Fibroblast of lung (primary cell): ENCODE measurements around the gene DUOX2. TPM values are rescaled to one million over a fixed set of nuclear protein-coding genes. Genes with fewer than 3 reads are reported as not detected.

ENCODE experiments used
- DNase-seq, 2 donors: peaks; one replicate each; pipeline versions ENCODE4 v3.0.0 to v3.0.0-alpha.2; 2010; ENCODE audit warnings: low read depth in 2 of 2
- H2AFZ ChIP-seq: 2 replicates; pipeline ENCODE4 v1.5.1; 2012; ENCODE audit warnings: low read length, control low read depth, inconsistent platforms
- H3K27ac ChIP-seq: 2 replicates; pipeline ENCODE4 v1.5.1; 2011; ENCODE audit warnings: low read length, control low read depth; ENCODE audit not compliant: insufficient read depth
- H3K27me3 ChIP-seq: 2 replicates; pipeline ENCODE4 v1.5.1; 2011; ENCODE audit warnings: mild to moderate bottlenecking, low read length; ENCODE audit not compliant: control insufficient read depth, insufficient read depth
- H3K36me3 ChIP-seq: 2 replicates; pipeline ENCODE4 v1.5.1; 2011; ENCODE audit warnings: low read length; ENCODE audit not compliant: control insufficient read depth, insufficient read depth
- H3K4me1 ChIP-seq: 2 replicates; pipeline ENCODE4 v1.5.1; 2011; ENCODE audit warnings: low read length; ENCODE audit not compliant: control insufficient read depth, insufficient read depth; ENCODE audit errors: extremely low read depth
- H3K4me2 ChIP-seq: 2 replicates; pipeline ENCODE4 v1.5.1; 2011; ENCODE audit warnings: low read length, control low read depth; ENCODE audit not compliant: insufficient read depth; ENCODE audit errors: extremely low read depth
- H3K4me3 ChIP-seq, 4 experiments: fragments of 200-600 bp in 1 of 4; sonication (generic) in 1 of 4; replicated peaks in 1 of 4; 2 replicates each; pipeline ENCODE4 v1.5.1; 2011 to 2016; ENCODE audit warnings: low read length in 4 of 4, low read depth in 3 of 4, mild to moderate bottlenecking in 3 of 4, control low read depth in 2 of 4, inconsistent platforms in 1 of 4, mixed read lengths in 1 of 4; ENCODE audit not compliant: insufficient read depth in 1 of 4; ENCODE audit errors: control extremely low read depth in 1 of 4
- H3K79me2 ChIP-seq: 2 replicates; pipeline ENCODE4 v1.5.1; 2012; ENCODE audit warnings: mild to moderate bottlenecking, low read length, inconsistent platforms; ENCODE audit not compliant: control insufficient read depth, insufficient read depth
- H3K9ac ChIP-seq: 2 replicates; pipeline ENCODE4 v1.5.1; 2011; ENCODE audit warnings: mild to moderate bottlenecking, low read length, control low read depth; ENCODE audit not compliant: insufficient read depth
- H3K9me3 ChIP-seq: 2 replicates; pipeline ENCODE4 v1.5.1; 2012; ENCODE audit warnings: low read depth, low read length; ENCODE audit not compliant: control insufficient read depth, insufficient read depth
- H4K20me1 ChIP-seq: 2 replicates; pipeline ENCODE4 v1.5.1; 2011; ENCODE audit warnings: low read length; ENCODE audit not compliant: control insufficient read depth, insufficient read depth; ENCODE audit errors: extremely low read depth
- EZH2 ChIP-seq: IDR thresholded peaks from 2 replicates; pipeline ENCODE4 v1.5.1; 2012; ENCODE audit warnings: low read length, control low read depth, mild to moderate bottlenecking; ENCODE audit errors: missing control alignments
- polyA plus RNA-seq, 2 donors: library from polyadenylated mRNA; depleted of rRNA in 1 of 2; stranded (reverse) in 1 of 2; unstranded in 1 of 2; fragments of >200 nt; gene quantifications; 2 replicates each; pipeline ENCODE4 v1.2.1, GENCODE V29; 2011 to 2012; ENCODE audit warnings: missing spikeins in 1 of 2
- total RNA-seq: library from RNA; depleted of rRNA; stranded (reverse); fragments of >200 nt; gene quantifications from 2 replicates; pipeline ENCODE4 v1.2.1, GENCODE V29; 2014
- TF ChIP-seq, protein P1 (sequence below), 2 donors: IDR thresholded peaks in 1 of 2; conservative IDR thresholded peaks in 1 of 2; 1 replicate in 1 of 2; 2 replicates in 1 of 2; pipeline ENCODE4 v1.5.1; 2011 to 2012; ENCODE audit warnings: low read length in 2 of 2, control low read depth in 1 of 2, inconsistent platforms in 1 of 2, low read depth in 1 of 2, mild to moderate bottlenecking in 1 of 2

DUOX2 gene
- total and polyA plus RNA-seq, 2 donors (not counting 1 experiment from before 2014, with no cell fraction given), result not detected

GRCh38 chr15:45134682-45135604, 21.0 kb upstream of the DUOX2 start:
- no peaks in the 10 kb centered on the region for H4K20me1 ChIP-seq

DNA sequence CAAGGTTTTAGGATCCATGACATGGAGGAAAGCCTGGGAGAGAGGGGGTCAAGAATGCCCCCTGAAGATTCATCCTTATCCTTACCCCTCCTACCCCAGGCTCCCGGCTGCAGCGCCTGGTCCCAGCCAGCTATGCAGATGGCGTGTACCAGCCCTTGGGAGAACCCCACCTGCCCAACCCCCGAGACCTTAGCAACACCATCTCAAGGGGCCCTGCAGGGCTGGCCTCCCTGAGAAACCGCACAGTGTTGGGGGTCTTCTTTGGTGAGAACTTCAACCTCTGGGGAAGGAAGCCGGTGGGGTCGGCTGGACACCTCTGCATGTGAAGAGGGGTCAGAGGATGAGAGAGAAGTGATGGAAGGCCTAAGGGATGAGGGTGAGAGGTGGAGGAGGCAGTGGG, 20.1 kb upstream of the DUOX2 start:
- Histone ChIP-seq H3K4me3 (no peak overlapping the region), H3K27me3 (peaks cover 55% of the 10 kb centered on the region), H3K4me2 (no peak overlapping the region), H3K9ac (no peak overlapping the region), H3K9me3 (no peaks in the 10 kb centered on the region), H3K79me2 (no peaks in the 10 kb centered on the region), H4K20me1 (no peaks in the 10 kb centered on the region), H3K36me3 (no peaks in the 10 kb centered on the region), H3K4me1 (no peaks in the 10 kb centered on the region), H3K27ac (no peak overlapping the region), H2AFZ (no peak overlapping the region)
- no peak for DNase-seq
- TF ChIP-seq EZH2, result no peak
- TF ChIP-seq, protein P1, sequence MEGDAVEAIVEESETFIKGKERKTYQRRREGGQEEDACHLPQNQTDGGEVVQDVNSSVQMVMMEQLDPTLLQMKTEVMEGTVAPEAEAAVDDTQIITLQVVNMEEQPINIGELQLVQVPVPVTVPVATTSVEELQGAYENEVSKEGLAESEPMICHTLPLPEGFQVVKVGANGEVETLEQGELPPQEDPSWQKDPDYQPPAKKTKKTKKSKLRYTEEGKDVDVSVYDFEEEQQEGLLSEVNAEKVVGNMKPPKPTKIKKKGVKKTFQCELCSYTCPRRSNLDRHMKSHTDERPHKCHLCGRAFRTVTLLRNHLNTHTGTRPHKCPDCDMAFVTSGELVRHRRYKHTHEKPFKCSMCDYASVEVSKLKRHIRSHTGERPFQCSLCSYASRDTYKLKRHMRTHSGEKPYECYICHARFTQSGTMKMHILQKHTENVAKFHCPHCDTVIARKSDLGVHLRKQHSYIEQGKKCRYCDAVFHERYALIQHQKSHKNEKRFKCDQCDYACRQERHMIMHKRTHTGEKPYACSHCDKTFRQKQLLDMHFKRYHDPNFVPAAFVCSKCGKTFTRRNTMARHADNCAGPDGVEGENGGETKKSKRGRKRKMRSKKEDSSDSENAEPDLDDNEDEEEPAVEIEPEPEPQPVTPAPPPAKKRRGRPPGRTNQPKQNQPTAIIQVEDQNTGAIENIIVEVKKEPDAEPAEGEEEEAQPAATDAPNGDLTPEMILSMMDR (conservative IDR thresholded peaks at IDR 0.05 in 1 of 2, IDR thresholded peaks at IDR 0.05 in 1 of 2; ENCODE audit: low read depth in 1 of 2, low read length in 2 of 2), result no peak

More at GRCh38 chr15:45134682-45135604, 21.0 kb upstream of the DUOX2 start:
- Histone ChIP-seq H3K79me2 (no peaks in the 10 kb centered on the region), H3K9me3 (no peaks in the 10 kb centered on the region), H2AFZ (no peak overlapping the region), H3K36me3 (no peaks in the 10 kb centered on the region), H3K4me2 (no peak overlapping the region), H3K9ac (no peak overlapping the region), H3K27me3 (peaks cover 50% of the 10 kb centered on the region), H3K4me1 (no peaks in the 10 kb centered on the region), H3K4me3 (no peak overlapping the region), H3K27ac (no peak overlapping the region)
- TF ChIP-seq, protein P1 (conservative IDR thresholded peaks at IDR 0.05 in 1 of 2, IDR thresholded peaks at IDR 0.05 in 1 of 2; ENCODE audit: low read depth in 1 of 2, low read length in 2 of 2), result no peak
- TF ChIP-seq EZH2, result peak; percentile 94
- DNase-seq, result no peak

DNA sequence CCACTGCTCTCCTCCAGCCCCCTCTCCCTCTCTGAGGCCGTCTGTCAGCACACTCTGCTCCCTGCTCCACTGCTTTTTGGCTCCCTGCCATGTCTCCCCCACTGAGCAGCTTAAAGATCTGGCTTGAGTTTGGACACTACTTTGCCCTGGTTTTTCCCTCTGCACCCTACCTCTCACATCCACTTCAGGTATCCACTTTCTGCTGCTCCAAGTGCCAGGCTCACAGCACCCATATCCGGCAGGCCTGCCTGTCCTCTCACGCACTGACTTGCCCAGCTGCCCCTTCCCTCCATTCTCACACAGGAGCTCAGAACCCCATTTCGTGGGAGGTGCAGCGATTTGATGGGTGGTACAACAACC, 19.6 kb upstream of the DUOX2 start:
- Histone ChIP-seq H3K27ac (no peak overlapping the region), H3K36me3 (no peaks in the 10 kb centered on the region), H3K9ac (no peak overlapping the region), H3K9me3 (no peaks in the 10 kb centered on the region), H4K20me1 (no peaks in the 10 kb centered on the region), H3K4me3 (no peak overlapping the region), H3K4me1 (no peaks in the 10 kb centered on the region), H3K27me3 (peaks cover 60% of the 10 kb centered on the region), H2AFZ (no peak overlapping the region), H3K79me2 (no peaks in the 10 kb centered on the region), H3K4me2 (no peak overlapping the region)
- no peak for DNase-seq
- TF ChIP-seq EZH2, result peak; percentile 24
- TF ChIP-seq, protein P1 (conservative IDR thresholded peaks at IDR 0.05 in 1 of 2, IDR thresholded peaks at IDR 0.05 in 1 of 2; ENCODE audit: low read depth in 1 of 2, low read length in 2 of 2), result no peak
